A549 (cell line): ENCODE data around the gene CDH4.

ENCODE experiments used
- CHD2 ChIP-seq: fragments of 150-350 bp; IDR thresholded peaks from 2 replicates; pipeline ENCODE4 v1.6.1; 2014; ENCODE audit warnings: low read length; ENCODE audit not compliant: partially characterized antibody
- EHMT2 ChIP-seq: fragments of 200-600 bp; sonication (generic); IDR thresholded peaks from 2 replicates; pipeline ENCODE4 v1.6.1; 2016; ENCODE audit warnings: antibody characterized with exemption, low read depth, mild to moderate bottlenecking, moderate library complexity
- FOSL2 ChIP-seq, 2 experiments: fragments of 450-650 bp in 1 of 2; fragments of >200 bp in 1 of 2; sonication (Bioruptor Twin) in 1 of 2; formaldehyde crosslinking; IDR thresholded peaks; 2 replicates each; pipeline versions ENCODE4 v1.5.0 to v1.6.1; 2016 to 2020; ENCODE audit warnings: mild to moderate bottlenecking in 1 of 2, moderate library complexity in 1 of 2
- HOXB13 ChIP-seq: fragments of 250-450 bp; sonication (Bioruptor Pico); IDR thresholded peaks from 2 replicates; pipeline ENCODE4 v1.5.0; 2020; ENCODE audit warnings: low read depth, mild to moderate bottlenecking, moderate library complexity

- TF ChIP-seq CHD2 = no peak
- no peak for TF ChIP-seq HOXB13
- TF ChIP-seq FOSL2 (IDR thresholded peaks at IDR 0.05) = no peak
- TF ChIP-seq FOSL2 (CRISPR knock-in tag; IDR thresholded peaks at IDR 0.05) = no peak
- TF ChIP-seq EHMT2 = no peak
These were observed 95.4 kb downstream of the CDH4 start for GRCh38 chr20:61347443-61347842.
